NOMO-1 (cell line): ENCODE results near the gene STOML3.
"Not testable (repeated sequence)": the region's sequence is repeated elsewhere in the genome, so short reads cannot be mapped to it uniquely, and the experiment has no call there.

Experiments used
- DNase-seq, 2 experiments: peaks; one replicate each; lab custom pipeline; 2025; ENCODE audit not compliant: unreplicated experiment in 2 of 2; lab: John Stamatoyannopoulos, UW

Gene STOML3

DNA sequence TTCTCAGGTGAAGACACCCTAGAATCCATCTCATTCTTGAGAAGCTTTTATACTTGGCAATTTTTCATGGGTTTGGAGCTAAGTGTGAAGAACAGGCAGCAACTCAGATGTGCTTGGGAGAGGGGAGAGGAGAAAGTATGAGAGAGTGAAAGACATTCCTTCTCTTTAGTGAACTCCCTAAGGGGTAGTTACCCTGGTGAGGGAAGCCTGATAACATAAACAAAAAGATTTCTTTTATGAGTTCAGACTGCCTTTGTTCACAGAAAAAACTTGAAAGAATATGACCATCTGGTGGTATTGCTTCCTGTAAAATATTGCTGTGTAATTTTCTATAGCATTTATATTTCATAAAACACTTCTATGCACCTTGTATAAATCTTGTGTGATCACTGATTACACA, at the start of gene STOML3:
Gene STOML3, minus strand, starts transcription at position 139 of the 400 bp plus-strand sequence. Its CDS starts 110 bp downstream, at position 29.
- no peak for DNase-seq

DNA sequence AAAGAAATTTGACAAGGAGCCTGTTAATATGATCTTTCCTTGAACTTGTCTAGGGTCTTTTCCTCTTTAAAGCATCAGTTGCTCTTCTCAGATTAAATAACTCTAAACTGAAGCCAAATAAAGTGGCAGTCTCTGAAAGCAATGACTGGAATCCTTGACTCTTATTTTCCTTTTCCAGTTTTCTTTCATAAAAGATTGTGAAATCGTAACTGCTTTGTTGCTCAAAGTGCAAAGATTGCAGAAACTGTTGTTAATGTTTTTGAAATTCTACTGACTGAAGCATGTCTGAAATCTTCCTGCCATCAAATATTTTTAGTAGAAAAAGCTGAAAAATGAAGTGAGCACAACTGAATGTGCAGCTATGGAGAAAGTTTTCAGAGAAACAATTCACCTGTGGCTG, 49.6 kb upstream of the STOML3 start:
- DNase-seq = peak in 1 of 2 experiments; percentile 7

DNA sequence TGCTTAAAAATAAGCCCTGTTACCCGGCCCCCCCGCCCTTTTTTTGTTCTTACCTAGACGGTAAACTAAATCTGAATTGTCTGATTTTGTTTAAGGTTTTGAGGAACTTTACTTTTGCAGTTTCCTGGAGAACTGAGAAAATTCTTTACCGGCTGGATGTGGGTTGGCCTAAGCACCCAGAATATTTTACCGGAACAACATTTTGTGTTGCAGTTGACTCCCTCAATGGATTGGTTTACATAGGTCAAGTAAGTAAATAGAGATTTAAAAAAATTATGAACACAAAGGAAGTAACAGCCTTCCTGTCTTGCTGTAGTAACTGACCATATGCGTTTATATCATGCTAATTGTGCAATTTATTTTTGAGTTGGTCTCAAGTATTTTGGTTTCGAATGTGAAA, 48.4 kb upstream of the STOML3 start:
- peak; percentile 33 to 35 for DNase-seq

- peak; percentile 46 to 50 for DNase-seq
Measured at GRCh38 chr13:39038569-39039030, 48.0 kb upstream of the STOML3 start.

DNA sequence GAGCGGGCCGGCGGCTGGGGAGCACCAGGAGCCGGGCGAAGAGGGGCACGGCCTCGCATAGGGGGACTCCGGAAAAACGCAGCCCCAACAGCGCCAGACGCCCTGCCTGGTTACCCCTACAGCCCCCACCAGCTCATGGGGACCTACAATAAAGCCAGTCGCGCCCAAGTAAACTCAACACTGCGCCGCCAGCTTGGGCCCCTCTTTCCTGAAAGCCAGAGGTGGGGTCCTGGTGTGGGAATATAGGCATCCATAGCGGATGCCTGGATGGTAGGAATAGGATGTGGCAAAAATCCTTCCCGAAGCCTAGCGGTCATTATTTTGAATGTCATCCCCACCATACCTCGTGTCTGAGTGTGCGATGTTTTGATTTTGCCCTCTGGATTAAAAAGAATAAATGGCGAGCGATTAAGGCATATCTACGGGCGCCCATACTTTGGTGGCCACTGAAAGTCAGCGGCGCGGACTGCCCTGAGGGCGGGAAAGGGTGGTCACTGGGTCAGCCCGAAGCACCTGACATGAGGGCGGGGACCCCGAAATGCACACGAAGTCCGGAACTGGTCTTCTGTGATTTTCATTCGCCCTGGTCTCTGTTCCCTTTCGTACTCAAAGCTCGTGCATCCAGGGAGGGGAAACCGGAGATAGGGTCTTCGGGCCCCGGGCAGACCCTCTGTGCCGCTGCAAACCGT, 47.4 kb upstream of the STOML3 start, which contains the start of the genes NHLRC3 and PROSER1:
Gene NHLRC3, plus strand, starts transcription at position 577 of the 689 bp plus-strand sequence. CDS start 184 bp downstream, outside the sequence.
Gene PROSER1, minus strand, starts transcription at position 210 of the 689 bp plus-strand sequence. CDS start 847 bp downstream, outside the sequence.
- peak; percentile 82 to 86 for DNase-seq

GRCh38 chr13:39037410-39037879, 46.8 kb upstream of the STOML3 start:
- DNase-seq = no peak

DNA sequence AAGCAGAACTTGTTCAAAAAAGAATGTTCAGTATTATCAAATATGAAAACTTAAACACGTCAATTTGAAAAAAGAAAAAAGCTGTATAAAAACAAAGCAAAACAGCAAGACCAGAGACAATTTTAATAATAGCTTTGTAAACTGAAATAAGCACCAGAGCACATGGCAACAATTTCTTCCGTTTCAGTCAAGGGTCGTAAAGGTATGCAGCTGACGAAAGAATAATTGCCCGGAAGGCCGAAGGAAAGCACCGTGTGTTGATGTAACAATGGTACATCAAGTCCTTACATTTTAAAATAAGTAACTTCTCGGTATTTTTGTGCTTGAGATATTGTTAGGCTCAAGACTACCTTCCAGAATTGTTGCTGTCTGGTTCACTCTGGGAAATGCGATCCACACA, 45.6 kb upstream of the STOML3 start:
- peak; percentile 31 to 47 for DNase-seq

DNA sequence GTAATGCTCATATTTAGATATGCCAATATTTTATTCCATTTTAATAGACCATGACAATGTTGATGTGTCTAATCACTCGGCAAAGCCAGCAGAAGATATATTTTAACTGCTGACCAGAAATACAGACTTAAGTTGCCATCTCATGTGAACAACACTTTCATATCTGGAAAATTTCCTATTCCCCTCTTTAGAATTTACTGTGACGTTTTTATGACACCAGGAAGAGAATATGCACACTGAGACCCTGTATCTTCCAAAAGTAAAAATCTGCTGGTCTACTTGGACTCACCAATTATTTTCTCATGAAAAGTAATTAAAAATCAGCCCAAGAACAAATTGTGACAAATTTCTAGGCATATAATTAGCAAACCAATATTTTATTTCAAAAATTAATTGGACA, 45.2 kb upstream of the STOML3 start:
- DNase-seq = no peak

DNA sequence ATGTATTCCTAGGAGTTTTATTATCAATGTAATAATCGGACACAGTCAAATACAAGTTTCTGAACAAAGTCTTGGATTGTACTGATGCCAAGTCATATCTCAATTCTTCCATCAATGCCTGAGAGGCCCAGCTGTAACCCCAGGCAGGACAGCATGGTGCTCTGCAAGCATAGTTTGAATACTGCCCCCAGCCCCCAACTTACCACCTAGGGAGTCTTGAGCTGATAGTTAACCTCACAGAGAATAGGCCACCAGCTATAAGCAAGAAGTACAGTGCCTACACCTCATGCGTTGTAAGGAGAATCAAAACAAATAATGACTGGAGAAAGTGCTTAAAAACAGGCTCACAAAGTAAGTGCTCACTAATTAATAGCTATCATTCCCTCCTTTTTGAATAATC, 44.6 kb upstream of the STOML3 start:
- no peak for DNase-seq

DNA sequence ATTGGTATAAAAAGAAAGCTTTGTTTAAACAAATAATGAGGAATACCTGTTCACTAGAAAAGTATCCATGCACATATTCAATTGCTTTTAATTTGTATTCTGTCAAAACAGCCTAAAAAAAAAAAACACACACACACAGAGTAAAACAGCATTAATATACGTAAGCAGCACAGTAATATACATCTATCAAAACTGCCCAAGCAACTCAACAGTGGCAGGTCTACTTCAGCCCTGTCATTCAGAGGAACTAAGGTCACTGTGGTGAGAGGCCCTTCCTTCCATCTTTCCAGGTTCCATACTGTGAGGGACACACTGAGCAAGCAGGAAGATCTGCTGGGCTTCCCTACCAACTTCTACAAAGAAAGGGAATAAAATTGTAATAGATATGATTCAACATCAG, 43.5 kb upstream of the STOML3 start:
- no peak for DNase-seq

DNA sequence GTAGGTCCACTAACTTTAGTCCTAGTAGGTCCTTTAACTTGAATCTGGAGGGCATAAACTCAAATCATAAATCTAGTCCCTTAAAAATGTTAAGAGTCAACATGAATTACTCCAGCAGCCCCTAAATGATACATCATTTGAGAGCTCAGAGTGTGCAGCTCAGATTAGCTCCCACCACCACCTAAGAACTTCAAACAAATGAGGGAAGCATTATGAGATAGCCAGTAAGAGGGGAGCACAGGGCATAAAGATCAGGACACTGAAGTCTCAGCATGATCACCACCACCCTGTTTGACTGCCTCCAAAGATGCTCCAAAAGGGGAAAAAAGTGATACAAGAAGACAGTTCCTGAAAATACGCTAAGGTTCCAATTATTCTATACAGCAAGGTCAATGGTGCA, 41.5 kb upstream of the STOML3 start:
- DNase-seq = no peak

DNA sequence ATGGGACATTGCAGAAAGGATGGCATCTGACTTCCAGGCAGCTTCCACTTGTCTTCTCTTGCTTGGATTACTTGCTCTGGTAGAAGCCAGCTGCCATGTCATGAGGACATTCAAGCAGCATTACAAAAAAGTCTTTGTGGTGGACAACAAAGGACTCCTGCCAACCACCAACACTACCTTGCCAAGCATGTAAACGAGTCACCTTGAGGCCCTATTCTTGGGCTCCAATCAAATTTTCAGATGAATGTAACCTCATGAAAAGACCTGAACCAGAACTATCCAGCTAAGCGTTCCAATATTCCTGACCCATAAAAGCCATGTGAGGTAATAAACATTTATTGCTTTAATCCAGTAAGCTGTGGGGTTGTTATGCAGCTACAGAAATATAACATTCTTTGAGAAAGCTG, 34.8 kb upstream of the STOML3 start:
- DNase-seq = no peak

- DNase-seq = no peak
Measured at GRCh38 chr13:39023761-39024160, 33.1 kb upstream of the STOML3 start.

DNA sequence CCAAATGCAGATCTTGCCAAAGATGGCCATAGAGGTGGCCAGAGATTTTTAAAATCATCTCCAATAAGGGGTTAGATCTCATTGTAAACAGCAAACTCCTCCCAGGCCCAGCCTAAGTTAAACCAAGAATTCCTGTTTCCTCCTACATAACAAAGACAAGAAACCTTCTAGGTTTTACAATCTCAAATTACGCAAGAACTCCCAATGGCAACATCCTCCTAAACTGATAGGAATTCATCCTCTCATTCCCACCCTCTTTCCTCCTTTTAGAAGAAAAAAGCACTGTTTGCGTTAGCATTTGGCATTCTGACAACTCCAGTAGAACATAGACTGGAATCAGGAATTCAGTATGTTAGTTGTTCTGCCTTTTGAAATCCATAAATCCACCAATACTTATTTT, 32.7 kb upstream of the STOML3 start:
- no peak for DNase-seq

GRCh38 chr13:39020853-39021462, 30.3 kb upstream of the STOML3 start:
- DNase-seq = no peak

DNA sequence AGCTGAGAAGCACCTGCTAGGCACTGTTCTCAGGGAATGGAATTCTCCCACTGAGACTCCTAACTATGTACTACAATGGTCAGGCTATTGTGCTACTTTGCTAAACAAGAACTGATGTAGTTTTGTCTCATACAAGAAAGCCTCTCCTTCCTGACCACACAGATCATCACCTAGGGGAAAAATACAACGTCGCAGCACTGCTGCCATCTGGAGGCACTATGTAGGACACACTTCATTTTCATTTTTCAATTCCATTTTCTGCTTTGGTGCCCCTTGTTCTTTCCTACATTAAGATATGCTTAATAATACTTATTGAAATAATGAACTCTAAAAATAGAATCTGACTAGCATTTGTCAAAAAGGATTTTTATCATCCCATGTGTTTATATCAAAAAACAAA, 26.2 kb upstream of the STOML3 start:
- DNase-seq = no peak

- DNase-seq = no peak
Measured at GRCh38 chr13:39016087-39016486, 25.5 kb upstream of the STOML3 start.

GRCh38 chr13:39013462-39013861, 22.8 kb upstream of the STOML3 start:
- DNase-seq = no peak

- DNase-seq = no peak
Measured at GRCh38 chr13:39012608-39013007, 22.0 kb upstream of the STOML3 start.

- not testable (repeated sequence) for DNase-seq
Measured at GRCh38 chr13:39006371-39007111, 15.9 kb upstream of the STOML3 start.

DNA sequence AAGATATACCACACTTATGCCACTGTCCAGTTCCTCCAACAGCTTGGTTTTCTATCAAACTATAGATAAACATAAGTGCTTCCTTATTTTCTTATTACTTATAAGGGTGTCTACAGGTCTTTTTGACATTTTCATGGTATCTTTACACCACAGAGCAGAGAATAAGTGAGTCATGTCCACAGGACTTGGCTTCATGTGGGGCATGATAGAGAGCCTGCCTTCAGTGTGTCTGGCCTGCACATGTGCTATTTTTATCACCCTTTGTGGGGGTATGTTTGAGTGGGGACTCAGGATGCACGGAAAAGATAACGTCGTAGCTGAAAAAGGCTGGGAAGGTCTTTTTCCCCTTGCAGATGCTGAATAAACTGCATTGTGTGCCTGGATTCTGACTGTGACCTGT, 8.1 kb upstream of the STOML3 start:
- no peak for DNase-seq
